Endothelial cell of umbilical vein (primary cell): ENCODE data around the gene CHRNB1.

ENCODE experiments used
- EZH2 ChIP-seq: IDR thresholded peaks from 2 replicates; pipeline ENCODE4 v1.6.1; 2012; ENCODE audit warnings: borderline replicate concordance, low read depth, mild to moderate bottlenecking, moderate library complexity, low read length, inconsistent platforms; ENCODE audit not compliant: severe bottlenecking
- FOS ChIP-seq: IDR thresholded peaks from 2 replicates; pipeline ENCODE4 v1.6.1; 2011; ENCODE audit warnings: mild to moderate bottlenecking, low read length, moderate library complexity, borderline replicate concordance; ENCODE audit not compliant: insufficient read depth
- GATA2 ChIP-seq: IDR thresholded peaks from 2 replicates; pipeline ENCODE4 v1.7.0; 2011; ENCODE audit warnings: low read depth, mild to moderate bottlenecking, moderate library complexity, mixed read lengths, low read length; ENCODE audit not compliant: insufficient read length, insufficient read depth
- JUN ChIP-seq: IDR thresholded peaks from 2 replicates; pipeline ENCODE4 v1.6.1; 2011; ENCODE audit warnings: borderline replicate concordance, low read depth; ENCODE audit not compliant: insufficient read length, insufficient read depth
- MYC ChIP-seq: IDR thresholded peaks from one replicate; pipeline ENCODE4 v1.6.1; 2011; ENCODE audit warnings: mild to moderate bottlenecking, low read depth, low read length
- POLR2A ChIP-seq: IDR thresholded peaks from 2 replicates; pipeline ENCODE4 v1.6.1; 2012; ENCODE audit warnings: low read depth, mild to moderate bottlenecking, control low read depth, low read length
- POLR2AphosphoS5 ChIP-seq: IDR thresholded peaks from 2 replicates; pipeline ENCODE4 v1.6.1; 2012; ENCODE audit warnings: low read depth, mild to moderate bottlenecking, control low read depth, low read length, moderate library complexity; ENCODE audit not compliant: insufficient read depth
- TF ChIP-seq, protein P1 (sequence below), 2 donors: IDR thresholded peaks; 1 replicate in 1 of 2; 2 replicates in 1 of 2; pipeline ENCODE4 v1.5.1; 2011; ENCODE audit warnings: low read length in 2 of 2, mild to moderate bottlenecking in 2 of 2, moderate library complexity in 2 of 2, control low read depth in 1 of 2, inconsistent platforms in 1 of 2, low read depth in 1 of 2; ENCODE audit not compliant: insufficient read depth in 1 of 2; ENCODE audit errors: extremely low read depth in 1 of 2
- TF ChIP-seq, protein P2 (sequence below): IDR thresholded peaks from 2 replicates; pipeline ENCODE4 v1.6.1; 2011; ENCODE audit not compliant: insufficient read depth, insufficient read length

DNA sequence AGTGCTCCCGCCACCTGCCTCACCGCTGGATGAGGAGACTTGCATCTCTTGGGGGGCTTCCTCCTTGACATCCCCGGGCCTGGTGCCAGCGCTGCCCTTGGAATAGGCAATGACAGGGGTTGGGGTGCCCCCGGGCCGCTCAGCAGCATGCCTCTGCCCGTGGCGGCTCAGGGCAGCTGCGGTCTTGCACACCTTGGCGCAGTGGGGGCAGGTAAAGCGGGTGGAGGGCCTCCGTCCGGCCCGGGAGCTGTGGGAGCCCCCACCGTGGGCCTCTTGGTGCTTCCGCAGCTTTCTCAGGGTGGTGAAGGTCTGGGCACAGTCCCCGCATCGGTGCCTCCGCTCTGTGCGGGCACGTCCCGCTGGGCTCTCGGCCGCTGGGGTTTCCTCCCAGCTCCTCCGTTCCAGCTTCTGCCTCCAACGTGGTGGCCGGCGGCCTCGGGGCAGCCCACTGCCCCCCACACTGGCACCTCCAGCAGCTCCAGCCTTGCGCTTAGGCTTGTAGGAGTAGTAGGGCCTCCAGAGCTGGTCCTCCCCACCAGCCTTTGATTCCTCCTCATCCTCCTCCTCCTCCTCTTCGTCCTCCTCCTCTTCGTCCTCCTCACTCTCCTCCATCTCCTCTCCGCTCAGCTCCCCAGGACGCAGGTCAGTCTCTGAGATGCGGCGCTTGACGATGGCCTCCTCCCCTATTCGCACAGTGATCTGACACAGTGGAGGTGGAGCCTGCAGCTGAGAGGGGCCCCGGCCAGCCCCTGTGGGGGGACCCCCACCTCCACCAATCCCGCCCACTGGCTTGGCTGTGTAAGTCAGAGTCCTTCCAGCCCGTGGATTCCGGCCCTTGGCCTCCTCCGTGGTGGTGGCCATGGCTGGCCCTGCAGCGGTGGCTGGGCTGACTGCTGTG is 17.9 kb downstream of the CHRNB1 start:
- TF ChIP-seq EZH2: no peak
- TF ChIP-seq, protein P1, sequence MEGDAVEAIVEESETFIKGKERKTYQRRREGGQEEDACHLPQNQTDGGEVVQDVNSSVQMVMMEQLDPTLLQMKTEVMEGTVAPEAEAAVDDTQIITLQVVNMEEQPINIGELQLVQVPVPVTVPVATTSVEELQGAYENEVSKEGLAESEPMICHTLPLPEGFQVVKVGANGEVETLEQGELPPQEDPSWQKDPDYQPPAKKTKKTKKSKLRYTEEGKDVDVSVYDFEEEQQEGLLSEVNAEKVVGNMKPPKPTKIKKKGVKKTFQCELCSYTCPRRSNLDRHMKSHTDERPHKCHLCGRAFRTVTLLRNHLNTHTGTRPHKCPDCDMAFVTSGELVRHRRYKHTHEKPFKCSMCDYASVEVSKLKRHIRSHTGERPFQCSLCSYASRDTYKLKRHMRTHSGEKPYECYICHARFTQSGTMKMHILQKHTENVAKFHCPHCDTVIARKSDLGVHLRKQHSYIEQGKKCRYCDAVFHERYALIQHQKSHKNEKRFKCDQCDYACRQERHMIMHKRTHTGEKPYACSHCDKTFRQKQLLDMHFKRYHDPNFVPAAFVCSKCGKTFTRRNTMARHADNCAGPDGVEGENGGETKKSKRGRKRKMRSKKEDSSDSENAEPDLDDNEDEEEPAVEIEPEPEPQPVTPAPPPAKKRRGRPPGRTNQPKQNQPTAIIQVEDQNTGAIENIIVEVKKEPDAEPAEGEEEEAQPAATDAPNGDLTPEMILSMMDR (IDR thresholded peaks at IDR 0.05; ENCODE audit: extremely low read depth in 1 of 2, insufficient read depth in 1 of 2, low read depth in 1 of 2, low read length in 2 of 2): no peak
- TF ChIP-seq, protein P2, sequence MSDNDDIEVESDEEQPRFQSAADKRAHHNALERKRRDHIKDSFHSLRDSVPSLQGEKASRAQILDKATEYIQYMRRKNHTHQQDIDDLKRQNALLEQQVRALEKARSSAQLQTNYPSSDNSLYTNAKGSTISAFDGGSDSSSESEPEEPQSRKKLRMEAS: no peak
- no peak for TF ChIP-seq MYC
- no peak for TF ChIP-seq FOS
- TF ChIP-seq POLR2AphosphoS5: no peak
- TF ChIP-seq POLR2A: no peak
- no peak for TF ChIP-seq JUN
- TF ChIP-seq GATA2: no peak
